HG03432 (cell line): Measurements from ENCODE around the gene PRIM2.
"Not testable (repeated sequence)": the region's sequence is repeated elsewhere in the genome, so short reads cannot be mapped to it uniquely, and the experiment has no call there.

Source experiments
- ATAC-seq: cut with Tn5 transposase; IDR thresholded peaks from one replicate; pipeline ENCODE4 v1.9.1; 2021; ENCODE audit warnings: mild to moderate bottlenecking, moderate library complexity; ENCODE audit not compliant: unreplicated experiment

PRIM2 gene

DNA sequence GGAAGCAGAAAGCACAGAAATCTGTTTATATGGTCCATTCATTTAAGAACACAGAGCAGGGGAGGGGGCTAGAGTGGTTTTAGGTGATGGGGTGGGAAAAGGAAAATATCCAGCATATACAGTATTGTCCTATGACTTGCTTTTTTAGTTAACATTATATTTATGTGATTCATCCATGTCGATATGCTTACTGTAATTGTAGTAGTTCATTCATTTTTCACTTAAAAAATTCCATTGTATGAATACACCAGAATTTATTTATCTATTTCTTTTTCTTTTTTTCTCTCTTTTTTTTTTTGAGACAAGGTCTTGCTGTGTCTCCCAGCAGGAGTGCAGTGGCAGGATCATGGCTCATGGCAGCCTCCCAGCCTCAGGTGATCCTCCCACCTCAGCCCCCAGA, 9.6 kb upstream of the PRIM2 start:
- no peak for ATAC-seq

GRCh38 chr6:57308755-57309154, 8.7 kb upstream of the PRIM2 start:
- not testable (repeated sequence) for ATAC-seq

- ATAC-seq = not testable (repeated sequence)
These were observed 7.2 kb upstream of the PRIM2 start for GRCh38 chr6:57310095-57310816.

DNA sequence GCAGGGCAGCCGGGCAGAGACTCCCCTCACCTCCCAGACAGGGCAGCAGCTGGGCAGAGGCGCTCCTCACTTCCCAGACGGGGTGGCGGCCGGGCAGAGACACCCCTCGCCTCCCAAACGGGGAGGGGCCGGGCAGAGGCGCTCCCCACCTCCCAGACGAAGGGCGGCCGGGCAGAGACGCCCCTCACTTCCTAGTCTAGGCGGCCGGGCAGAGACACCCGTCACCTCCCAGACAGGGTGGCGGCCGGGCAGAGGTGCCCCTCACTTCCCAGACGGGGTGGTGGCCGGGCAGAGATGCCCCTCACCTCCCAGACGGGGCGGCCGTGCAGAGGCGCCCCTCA, 6.6 kb upstream of the PRIM2 start:
- no peak for ATAC-seq

- ATAC-seq = not testable (repeated sequence)
These were observed 6.0 kb upstream of the PRIM2 start for GRCh38 chr6:57311300-57312003.

- ATAC-seq = no peak
These were observed 5.5 kb upstream of the PRIM2 start for GRCh38 chr6:57312004-57312345.

GRCh38 chr6:57313009-57313408, 4.4 kb upstream of the PRIM2 start:
- no peak for ATAC-seq

DNA sequence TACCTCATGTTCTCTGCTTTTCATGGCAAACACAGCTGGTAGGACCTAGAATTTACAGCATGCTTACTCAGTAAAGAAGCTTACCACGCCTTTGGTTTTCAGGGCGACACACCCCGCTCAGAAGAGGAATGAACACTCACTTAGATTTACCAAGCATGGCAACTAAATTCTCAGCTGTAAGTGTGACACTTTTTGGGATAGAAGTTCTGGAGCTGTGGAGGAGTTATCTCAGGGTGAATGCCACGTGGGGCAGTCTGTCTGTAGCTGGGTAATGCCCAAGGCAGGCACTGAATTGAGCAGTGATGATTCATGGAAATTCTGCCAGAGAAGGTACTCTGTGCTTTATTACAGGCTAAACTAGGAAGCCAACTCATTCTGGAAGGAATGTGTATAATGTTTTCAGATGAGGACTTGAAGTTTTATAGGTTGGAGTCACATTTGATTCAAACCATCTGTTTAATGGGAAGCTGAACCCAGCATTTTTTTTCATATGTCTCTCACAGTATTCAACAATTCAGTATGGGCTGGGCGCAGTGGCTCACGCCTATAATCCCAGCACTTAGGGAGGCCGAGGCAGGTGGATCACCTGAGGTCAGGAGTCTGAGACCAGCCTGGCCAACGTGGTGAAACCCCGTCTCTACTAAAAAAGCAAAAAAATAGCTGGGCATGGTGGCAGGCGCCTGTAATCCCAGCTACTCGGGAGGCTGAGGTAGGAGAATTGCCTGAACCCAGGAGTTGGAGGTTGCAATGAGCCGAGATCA, 3.5 kb upstream of the PRIM2 start:
- ATAC-seq = no peak

- ATAC-seq = no peak
These were observed 2.3 kb upstream of the PRIM2 start for GRCh38 chr6:57315111-57315510.

DNA sequence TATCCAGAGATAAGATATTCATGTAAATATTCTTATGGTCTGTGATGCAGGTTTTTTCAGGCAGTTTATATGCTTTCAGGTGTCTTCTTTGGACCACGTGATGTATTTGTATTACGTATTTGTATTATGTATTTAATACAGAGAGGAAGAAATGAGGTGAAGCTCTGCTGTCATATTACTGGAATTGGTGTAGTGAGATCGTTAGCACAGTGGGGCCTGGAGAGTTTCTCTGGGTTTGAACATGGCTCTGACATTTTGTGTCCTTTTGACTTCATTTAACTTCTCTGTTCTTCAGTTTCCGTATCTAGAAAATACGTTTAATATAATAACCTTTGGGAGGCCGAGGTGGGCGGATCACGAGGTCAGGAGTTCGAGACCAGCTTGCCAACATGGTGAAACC, 1.6 kb upstream of the PRIM2 start:
- no peak for ATAC-seq

GRCh38 chr6:57316581-57317059, 810 bp upstream of the PRIM2 start:
- ATAC-seq = peak; percentile 92

DNA sequence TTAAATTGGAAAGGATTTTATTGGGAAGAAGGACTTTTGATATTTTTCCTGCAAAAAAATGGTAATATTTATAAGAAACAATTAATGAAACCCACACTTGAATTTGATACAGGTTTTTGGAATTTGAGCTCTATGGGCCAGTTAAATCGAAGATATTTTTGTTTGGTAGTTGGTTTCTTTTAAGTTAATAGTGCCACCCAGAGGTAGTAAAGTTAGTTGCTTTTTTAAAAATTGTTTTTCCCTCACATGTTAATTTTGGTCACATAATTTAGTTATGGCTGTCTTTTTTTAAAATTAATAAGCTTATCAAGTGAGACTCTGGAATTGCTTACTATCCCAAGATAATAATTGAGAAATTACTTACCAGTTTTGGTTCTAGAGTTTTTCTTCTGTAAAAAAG, 7.1 kb downstream of the PRIM2 start:
- ATAC-seq = peak; percentile 50

GRCh38 chr6:57327311-57327710, 9.9 kb downstream of the PRIM2 start:
- no peak for ATAC-seq

DNA sequence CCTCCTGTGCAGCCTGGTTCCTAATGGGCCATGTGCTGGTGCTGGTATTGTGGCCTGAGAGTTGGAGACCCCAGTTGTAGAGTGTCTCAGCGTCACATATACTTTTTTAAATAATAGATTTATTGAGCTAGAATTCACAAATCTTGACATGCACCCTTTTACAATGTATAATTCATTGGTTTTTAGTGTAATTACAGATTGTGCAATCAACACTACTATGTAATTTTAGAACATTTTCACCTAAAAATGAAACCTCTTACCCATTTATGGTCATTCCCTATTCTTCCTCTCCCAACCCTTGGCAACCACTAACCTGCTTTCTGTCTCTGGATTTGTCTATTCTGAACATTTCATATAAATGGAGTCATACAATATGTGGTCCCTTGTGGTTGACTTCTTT, 10.6 kb downstream of the PRIM2 start:
- no peak for ATAC-seq

- ATAC-seq = no peak
These were observed 12.5 kb downstream of the PRIM2 start for GRCh38 chr6:57329933-57330332.

DNA sequence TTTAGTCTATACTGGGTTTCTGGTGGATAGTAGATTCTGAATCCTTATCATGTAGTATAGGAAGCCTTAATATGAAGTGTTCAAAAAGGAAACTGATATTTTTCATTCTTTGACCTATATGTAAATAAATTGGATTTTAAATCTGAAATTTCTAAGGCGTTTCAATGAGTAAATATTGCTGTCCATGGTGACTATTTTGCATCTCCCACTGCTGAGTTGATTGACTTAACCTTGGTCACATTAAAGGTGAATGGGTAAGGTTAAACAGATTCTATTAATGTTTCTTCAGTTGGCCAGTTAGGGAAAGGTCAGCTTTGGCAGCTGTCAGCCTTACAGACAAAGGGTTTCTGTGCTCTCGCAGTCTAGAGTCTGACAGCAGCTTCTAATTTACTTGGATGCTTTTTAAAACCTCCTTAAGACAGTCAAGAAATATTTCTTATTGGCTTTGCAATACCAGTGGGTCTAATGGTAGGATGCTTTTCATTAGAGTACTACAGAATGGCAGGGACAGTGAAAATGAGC, 24.8 kb downstream of the PRIM2 start:
- ATAC-seq = no peak

- ATAC-seq = not testable (repeated sequence)
These were observed 25.9 kb downstream of the PRIM2 start for GRCh38 chr6:57343342-57343741.

DNA sequence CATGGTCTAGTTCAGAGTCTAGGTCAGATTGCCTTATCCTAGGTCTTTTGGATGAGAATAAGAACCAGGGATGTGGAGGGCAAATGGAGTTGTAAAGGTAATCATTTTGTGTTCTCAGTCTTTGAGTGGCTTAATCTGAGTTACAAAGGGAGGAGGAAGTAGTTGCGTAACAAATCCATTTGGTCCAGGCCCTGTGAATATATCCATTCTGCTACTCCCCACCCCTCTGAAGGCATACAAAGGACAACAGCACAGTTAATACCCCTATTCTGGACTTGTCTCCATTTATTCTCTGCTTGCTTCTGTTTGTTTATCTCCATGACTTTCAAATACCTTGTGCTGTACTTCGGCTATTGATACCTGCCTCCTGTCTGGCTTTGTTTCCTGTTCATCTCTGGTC, 29.3 kb downstream of the PRIM2 start:
- ATAC-seq = not testable (repeated sequence)

DNA sequence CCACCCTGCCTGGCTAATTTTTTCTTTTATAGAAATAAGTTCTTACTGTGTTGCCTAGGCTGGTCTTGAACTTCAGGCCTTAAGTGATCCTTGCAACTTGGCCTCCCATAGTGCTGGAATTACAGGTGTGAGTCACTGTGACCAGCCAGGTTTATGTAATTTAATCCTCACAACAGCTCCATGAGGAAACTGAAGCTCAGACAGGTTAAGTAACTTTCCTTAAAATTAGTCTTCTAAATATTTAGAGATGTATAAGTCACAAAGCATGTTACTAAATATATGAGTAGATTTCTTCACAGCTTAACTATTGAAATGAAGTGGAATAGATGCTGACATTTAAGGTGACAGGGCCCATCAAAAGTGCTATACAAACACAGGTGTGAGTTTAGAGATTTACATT, 30.2 kb downstream of the PRIM2 start:
- not testable (repeated sequence) for ATAC-seq

GRCh38 chr6:57350443-57350842, 33.0 kb downstream of the PRIM2 start:
- ATAC-seq = peak; percentile 57

DNA sequence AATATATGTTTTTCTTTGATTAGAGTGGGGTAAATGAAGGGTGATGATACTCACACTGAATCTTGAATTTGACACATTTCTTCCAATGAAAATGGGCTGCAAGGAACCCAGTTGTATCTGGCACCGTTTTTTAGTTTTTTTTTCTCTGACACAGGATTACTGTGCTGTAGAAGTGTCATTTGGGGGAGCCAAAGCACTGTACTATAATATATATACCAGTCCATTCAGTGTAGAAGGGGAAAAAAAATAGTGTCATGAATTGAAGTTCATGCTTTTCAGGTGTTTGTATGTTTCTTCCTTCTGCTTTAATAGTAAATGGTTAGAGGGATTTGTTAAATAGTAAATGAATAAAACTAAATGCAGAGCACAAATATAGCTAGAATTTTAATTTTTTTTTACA, 35.2 kb downstream of the PRIM2 start:
- ATAC-seq = not testable (repeated sequence)

DNA sequence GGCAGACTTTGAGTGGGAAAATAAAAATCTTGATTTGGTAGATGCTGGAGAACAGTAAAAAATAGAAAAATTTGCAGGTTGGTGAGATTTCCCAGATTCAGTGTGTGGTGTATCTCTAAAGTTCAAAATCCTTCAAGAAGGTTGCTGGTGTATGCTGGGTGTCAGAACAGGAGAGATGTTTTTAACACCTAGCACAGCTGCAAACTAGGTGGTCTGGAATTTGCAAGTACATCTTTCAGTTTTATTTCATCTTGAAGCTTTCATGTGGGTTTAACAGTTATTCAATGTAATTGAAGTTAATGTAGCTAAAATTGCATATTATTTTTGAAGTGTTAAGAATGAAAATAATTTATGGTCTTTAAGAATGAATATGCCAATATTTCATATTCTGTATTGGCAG, 40.9 kb downstream of the PRIM2 start:
- ATAC-seq = not testable (repeated sequence)
